Measurements from ENCODE around the gene NCK2. TPM values are rescaled to one million over a fixed set of nuclear protein-coding genes. Genes with fewer than 3 reads are reported as not detected.

Gene NCK2
- polyA plus RNA-seq, 2 of the 4 experiments (the other 2 are of a cell fraction) = 17.1 to 17.8 TPM

DNA sequence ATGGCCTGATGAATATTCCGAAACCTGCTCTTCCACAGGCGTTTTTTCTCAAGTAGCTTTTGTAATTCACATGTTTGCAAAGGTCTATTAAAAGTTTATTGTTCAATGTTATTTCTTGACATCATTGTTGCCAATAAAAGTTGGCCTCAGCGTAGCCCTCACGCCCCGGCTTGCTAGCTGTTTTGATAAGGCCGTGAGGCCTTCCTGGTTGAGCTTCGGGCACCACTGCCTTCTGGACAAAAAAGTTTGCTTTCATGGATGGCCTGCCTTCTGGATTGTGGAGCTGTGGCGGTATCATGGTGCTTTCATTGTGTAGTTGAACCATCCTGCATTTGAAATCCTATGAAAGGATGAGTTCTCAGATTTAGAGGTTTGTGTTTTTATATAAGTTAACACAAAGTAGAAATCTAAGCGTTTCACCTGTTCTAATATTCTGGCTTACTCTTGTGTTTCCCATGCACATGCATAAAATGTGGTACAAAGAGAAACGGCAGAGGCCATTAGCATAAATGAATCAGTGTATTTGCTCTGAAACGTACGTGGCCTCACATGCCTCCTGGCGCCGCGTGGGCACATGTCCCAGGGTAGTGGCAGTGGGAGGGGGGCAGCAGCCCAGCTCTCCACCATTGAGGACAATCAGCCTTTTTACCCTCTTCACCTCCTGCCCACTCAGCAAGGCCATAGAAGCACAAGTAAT lies 134.5 kb downstream of the NCK2 start:
- POLR2A ChIA-PET = no interaction called here
- WGBS (ENCODE audit: missing lambda C conversion rate) = 91% methylated on average over 15 of the region's 15 CpGs

DNA sequence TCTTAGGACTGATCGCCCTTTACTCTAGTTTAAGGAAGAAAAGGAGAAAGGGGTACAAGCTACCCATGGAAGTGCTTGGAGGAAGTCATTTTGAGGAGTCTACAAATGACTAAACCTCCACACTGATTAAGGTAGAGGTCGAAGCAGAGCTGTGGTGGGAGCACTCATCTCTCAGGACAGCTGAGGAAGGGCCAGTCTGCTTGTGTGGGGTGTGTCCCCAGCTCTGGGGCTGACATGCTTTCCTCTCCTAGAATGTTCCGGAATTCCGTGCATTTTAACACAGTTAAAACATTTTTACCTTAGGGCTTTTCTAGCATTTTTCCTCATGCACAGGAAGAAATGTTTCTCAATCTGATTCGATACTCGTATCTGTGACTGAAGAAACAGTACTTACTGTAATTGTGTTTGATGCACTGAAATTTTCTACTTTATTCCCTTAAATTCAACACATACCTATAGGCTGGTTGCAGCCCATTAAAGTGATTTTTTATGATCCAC lies 135.1 kb downstream of the NCK2 start:
- 91% methylated on average over 6 of the region's 6 CpGs for WGBS (ENCODE audit: missing lambda C conversion rate)
- Histone ChIP-seq H3K27ac (no peak overlapping the region), H3K4me1 (no peaks in the 10 kb centered on the region), H3K4me3 (no peak overlapping the region), H3K4me2 (no peak overlapping the region), H3K9me3 (peaks cover 4% of the 10 kb centered on the region; the same call in 2 of the 3 replicates)
- CTCF ChIA-PET = interaction anchor here (1.0 kb wide), 1 partner anchor 12 kb away, joined by 3 read pairs; no protein-coding TSS in a partner anchor
- TF ChIP-seq, protein P1, sequence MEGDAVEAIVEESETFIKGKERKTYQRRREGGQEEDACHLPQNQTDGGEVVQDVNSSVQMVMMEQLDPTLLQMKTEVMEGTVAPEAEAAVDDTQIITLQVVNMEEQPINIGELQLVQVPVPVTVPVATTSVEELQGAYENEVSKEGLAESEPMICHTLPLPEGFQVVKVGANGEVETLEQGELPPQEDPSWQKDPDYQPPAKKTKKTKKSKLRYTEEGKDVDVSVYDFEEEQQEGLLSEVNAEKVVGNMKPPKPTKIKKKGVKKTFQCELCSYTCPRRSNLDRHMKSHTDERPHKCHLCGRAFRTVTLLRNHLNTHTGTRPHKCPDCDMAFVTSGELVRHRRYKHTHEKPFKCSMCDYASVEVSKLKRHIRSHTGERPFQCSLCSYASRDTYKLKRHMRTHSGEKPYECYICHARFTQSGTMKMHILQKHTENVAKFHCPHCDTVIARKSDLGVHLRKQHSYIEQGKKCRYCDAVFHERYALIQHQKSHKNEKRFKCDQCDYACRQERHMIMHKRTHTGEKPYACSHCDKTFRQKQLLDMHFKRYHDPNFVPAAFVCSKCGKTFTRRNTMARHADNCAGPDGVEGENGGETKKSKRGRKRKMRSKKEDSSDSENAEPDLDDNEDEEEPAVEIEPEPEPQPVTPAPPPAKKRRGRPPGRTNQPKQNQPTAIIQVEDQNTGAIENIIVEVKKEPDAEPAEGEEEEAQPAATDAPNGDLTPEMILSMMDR (IDR thresholded peaks at IDR 0.05) = no peak
- no peak for TF ChIP-seq RNF2 (IDR thresholded peaks at IDR 0.05; ENCODE audit: borderline replicate concordance, low read depth)
- no peak for TF ChIP-seq RFX5 (IDR thresholded peaks at IDR 0.05)
- TF ChIP-seq TFCP2L1 (CRISPR knock-in tag; IDR thresholded peaks at IDR 0.05) = no peak
- POLR2A ChIA-PET = no interaction called here
- FAIRE-seq = no peak
- ATAC-seq = no peak
- no peak for DNase-seq (ENCODE audit: low read depth in 1 of 2, low spot score in 1 of 2)

More for the DNA sequence above, 134.5 kb downstream of the NCK2 start:
- H3K27ac ChIP-seq = no peak overlapping the region
- CTCF ChIA-PET = interaction anchor here (1.0 kb wide), 1 partner anchor 11 kb away, joined by 3 read pairs; no protein-coding TSS in a partner anchor
- TF ChIP-seq, protein P2, sequence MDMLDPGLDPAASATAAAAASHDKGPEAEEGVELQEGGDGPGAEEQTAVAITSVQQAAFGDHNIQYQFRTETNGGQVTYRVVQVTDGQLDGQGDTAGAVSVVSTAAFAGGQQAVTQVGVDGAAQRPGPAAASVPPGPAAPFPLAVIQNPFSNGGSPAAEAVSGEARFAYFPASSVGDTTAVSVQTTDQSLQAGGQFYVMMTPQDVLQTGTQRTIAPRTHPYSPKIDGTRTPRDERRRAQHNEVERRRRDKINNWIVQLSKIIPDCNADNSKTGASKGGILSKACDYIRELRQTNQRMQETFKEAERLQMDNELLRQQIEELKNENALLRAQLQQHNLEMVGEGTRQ (IDR thresholded peaks at IDR 0.05) = no peak
- no peak for TF ChIP-seq HDAC2 (IDR thresholded peaks at IDR 0.05)
- no peak overlapping the region for H3K4me2 ChIP-seq
- no peak for DNase-seq (ENCODE audit: low read depth in 1 of 2, low spot score in 1 of 2)
- no peak for FAIRE-seq
- no peak overlapping the region for H3K4me3 ChIP-seq
- no peak for ATAC-seq
- no peaks in the 10 kb centered on the region for H3K4me1 ChIP-seq
- peaks cover 4% of the 10 kb centered on the region; the same call in 2 of the 3 replicates for H3K9me3 ChIP-seq

DNA sequence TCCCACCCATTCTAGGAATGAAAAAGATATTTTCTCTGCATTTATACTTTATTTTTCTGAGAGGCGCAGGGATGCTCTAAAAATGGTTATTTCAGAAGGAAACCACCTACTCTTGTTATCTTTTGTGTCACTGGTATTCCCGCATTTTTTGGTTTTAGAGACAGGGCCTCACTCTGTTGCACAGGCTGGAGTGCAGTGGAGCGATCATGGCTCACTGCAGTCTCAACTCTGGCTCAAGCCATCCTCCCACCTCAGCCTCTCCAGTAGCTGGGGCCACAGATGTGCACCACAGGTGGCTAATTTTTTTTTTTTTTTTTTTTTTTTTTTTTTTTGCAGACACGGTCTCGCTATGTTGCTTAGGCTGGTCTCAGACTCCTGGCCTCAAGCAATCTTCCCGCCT lies 135.9 kb downstream of the NCK2 start:
- Histone ChIP-seq H3K4me1 (no peaks in the 10 kb centered on the region), H3K27ac (no peak overlapping the region), H3K9me3 (peaks cover 4% of the 10 kb centered on the region; the same call in 2 of the 3 replicates), H3K4me3 (no peak overlapping the region), H3K4me2 (no peak overlapping the region)
- DNase-seq (ENCODE audit: low read depth in 1 of 2, low spot score in 1 of 2) (no peak), ATAC-seq (no peak), FAIRE-seq (no peak)
- WGBS (ENCODE audit: missing lambda C conversion rate) = 94% methylated on average over 3 of the region's 6 CpGs
- ChIA-PET POLR2A (no interaction called here), CTCF (interaction anchor here (0.7 kb wide), 1 partner anchor 13 kb away, joined by 5 read pairs; no protein-coding TSS in a partner anchor)
- no peak for TF ChIP-seq ESRRA (IDR thresholded peaks at IDR 0.05; ENCODE audit: borderline replicate concordance, low read length)
- TF ChIP-seq, protein P2 (IDR thresholded peaks at IDR 0.05) = no peak
- no peak for TF ChIP-seq MAZ (IDR thresholded peaks at IDR 0.05; ENCODE audit: borderline replicate concordance, low read depth, low read length)
- no peak for TF ChIP-seq ZNF302 (CRISPR knock-in tag; IDR thresholded peaks at IDR 0.05)
- TF ChIP-seq JUNB (IDR thresholded peaks at IDR 0.05) = no peak

DNA sequence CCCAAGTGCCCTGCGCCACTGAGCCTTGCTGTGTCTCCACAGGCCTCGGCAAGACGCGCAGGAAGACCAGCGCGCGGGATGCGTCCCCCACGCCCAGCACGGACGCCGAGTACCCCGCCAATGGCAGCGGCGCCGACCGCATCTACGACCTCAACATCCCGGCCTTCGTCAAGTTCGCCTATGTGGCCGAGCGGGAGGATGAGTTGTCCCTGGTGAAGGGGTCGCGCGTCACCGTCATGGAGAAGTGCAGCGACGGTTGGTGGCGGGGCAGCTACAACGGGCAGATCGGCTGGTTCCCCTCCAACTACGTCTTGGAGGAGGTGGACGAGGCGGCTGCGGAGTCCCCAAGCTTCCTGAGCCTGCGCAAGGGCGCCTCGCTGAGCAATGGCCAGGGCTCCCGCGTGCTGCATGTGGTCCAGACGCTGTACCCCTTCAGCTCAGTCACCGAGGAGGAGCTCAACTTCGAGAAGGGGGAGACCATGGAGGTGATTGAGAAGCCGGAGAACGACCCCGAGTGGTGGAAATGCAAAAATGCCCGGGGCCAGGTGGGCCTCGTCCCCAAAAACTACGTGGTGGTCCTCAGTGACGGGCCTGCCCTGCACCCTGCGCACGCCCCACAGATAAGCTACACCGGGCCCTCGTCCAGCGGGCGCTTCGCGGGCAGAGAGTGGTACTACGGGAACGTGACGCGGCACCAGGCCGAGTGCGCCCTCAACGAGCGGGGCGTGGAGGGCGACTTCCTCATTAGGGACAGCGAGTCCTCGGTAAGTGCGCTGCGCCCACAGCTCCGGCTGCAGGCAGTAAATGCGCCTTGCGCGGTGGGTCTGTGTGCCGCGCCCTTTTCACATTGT lies 136.8 kb downstream of the NCK2 start:
- ATAC-seq = no peak
- ChIA-PET CTCF (interaction anchor here (0.7 kb wide), 1 partner anchor 13 kb away, joined by 5 read pairs; no protein-coding TSS in a partner anchor), POLR2A (no interaction called here)
- no peak overlapping the region for H3K4me3 ChIP-seq
- WGBS (ENCODE audit: missing lambda C conversion rate) = 96% methylated on average over 79 of the region's 79 CpGs
- DNase-seq (ENCODE audit: low read depth in 1 of 2, low spot score in 1 of 2) = no peak
- H3K9me3 ChIP-seq = peaks cover 4% of the 10 kb centered on the region; the same call in 2 of the 3 replicates
- H3K4me2 ChIP-seq = no peak overlapping the region
- H3K27ac ChIP-seq = no peak overlapping the region
- no peak for FAIRE-seq
- no peaks in the 10 kb centered on the region for H3K4me1 ChIP-seq
- TF ChIP-seq TP53 (CRISPR knock-in tag; IDR thresholded peaks at IDR 0.05) (no peak), CHD2 (IDR thresholded peaks at IDR 0.05; ENCODE audit: low read length, partially characterized antibody) (no peak), RNF2 (IDR thresholded peaks at IDR 0.05; ENCODE audit: borderline replicate concordance, low read depth) (no peak), SREBF2 (IDR thresholded peaks at IDR 0.05) (no peak), NR3C1 (IDR thresholded peaks at IDR 0.05) (no peak), HOXB5 (CRISPR knock-in tag; IDR thresholded peaks at IDR 0.05) (no peak), RCOR1 (IDR thresholded peaks at IDR 0.05; ENCODE audit: low read depth, low read length) (no peak), HDAC2 (IDR thresholded peaks at IDR 0.05) (no peak), EHF (CRISPR knock-in tag; IDR thresholded peaks at IDR 0.05) (no peak), CBX8 (IDR thresholded peaks at IDR 0.05) (no peak)
- TF ChIP-seq, protein P3, sequence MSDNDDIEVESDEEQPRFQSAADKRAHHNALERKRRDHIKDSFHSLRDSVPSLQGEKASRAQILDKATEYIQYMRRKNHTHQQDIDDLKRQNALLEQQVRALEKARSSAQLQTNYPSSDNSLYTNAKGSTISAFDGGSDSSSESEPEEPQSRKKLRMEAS (IDR thresholded peaks at IDR 0.05) = no peak
- TF ChIP-seq, protein P4, sequence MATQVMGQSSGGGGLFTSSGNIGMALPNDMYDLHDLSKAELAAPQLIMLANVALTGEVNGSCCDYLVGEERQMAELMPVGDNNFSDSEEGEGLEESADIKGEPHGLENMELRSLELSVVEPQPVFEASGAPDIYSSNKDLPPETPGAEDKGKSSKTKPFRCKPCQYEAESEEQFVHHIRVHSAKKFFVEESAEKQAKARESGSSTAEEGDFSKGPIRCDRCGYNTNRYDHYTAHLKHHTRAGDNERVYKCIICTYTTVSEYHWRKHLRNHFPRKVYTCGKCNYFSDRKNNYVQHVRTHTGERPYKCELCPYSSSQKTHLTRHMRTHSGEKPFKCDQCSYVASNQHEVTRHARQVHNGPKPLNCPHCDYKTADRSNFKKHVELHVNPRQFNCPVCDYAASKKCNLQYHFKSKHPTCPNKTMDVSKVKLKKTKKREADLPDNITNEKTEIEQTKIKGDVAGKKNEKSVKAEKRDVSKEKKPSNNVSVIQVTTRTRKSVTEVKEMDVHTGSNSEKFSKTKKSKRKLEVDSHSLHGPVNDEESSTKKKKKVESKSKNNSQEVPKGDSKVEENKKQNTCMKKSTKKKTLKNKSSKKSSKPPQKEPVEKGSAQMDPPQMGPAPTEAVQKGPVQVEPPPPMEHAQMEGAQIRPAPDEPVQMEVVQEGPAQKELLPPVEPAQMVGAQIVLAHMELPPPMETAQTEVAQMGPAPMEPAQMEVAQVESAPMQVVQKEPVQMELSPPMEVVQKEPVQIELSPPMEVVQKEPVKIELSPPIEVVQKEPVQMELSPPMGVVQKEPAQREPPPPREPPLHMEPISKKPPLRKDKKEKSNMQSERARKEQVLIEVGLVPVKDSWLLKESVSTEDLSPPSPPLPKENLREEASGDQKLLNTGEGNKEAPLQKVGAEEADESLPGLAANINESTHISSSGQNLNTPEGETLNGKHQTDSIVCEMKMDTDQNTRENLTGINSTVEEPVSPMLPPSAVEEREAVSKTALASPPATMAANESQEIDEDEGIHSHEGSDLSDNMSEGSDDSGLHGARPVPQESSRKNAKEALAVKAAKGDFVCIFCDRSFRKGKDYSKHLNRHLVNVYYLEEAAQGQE (IDR thresholded peaks at IDR 0.05) = no peak

Data from A549 (cell line).